Omental fat pad (tissue), 4 donors: Measurements from ENCODE around the gene ZNF593OS. TPM values are rescaled to one million over a fixed set of nuclear protein-coding genes. Genes with fewer than 3 reads are reported as not detected.

Experiments
- ATAC-seq: fragments of 150-250 bp; one replicate; pipeline ENCODE4 v1.9.1; 2016; ENCODE audit warnings: mild to moderate bottlenecking, moderate library complexity; ENCODE audit not compliant: low FRiP score
- DNase-seq: peaks from one replicate; pipeline ENCODE4 v3.0.0-alpha.2; 2019; ENCODE audit warnings: low spot score
- total RNA-seq, 4 donors: library from RNA; depleted of rRNA; stranded (reverse); fragments of >200 nt; gene quantifications; one replicate each; pipeline ENCODE4 v1.1.0, GENCODE V29; 2016
- TF ChIP-seq, protein P1 (sequence below), 3 donors: fragments of 450-650 bp; IDR thresholded peaks; one replicate each; pipeline ENCODE4 v1.5.1; 2016 to 2017; ENCODE audit warnings: antibody characterized with exemption in 3 of 3, mild to moderate bottlenecking in 3 of 3, moderate library complexity in 2 of 3

Gene ZNF593OS
- total RNA-seq, 4 donors from 2014 or later = not detected

- DNase-seq = no peak
- TF ChIP-seq, protein P1, sequence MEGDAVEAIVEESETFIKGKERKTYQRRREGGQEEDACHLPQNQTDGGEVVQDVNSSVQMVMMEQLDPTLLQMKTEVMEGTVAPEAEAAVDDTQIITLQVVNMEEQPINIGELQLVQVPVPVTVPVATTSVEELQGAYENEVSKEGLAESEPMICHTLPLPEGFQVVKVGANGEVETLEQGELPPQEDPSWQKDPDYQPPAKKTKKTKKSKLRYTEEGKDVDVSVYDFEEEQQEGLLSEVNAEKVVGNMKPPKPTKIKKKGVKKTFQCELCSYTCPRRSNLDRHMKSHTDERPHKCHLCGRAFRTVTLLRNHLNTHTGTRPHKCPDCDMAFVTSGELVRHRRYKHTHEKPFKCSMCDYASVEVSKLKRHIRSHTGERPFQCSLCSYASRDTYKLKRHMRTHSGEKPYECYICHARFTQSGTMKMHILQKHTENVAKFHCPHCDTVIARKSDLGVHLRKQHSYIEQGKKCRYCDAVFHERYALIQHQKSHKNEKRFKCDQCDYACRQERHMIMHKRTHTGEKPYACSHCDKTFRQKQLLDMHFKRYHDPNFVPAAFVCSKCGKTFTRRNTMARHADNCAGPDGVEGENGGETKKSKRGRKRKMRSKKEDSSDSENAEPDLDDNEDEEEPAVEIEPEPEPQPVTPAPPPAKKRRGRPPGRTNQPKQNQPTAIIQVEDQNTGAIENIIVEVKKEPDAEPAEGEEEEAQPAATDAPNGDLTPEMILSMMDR (IDR thresholded peaks at IDR 0.05) = no peak
- no peak for ATAC-seq
Observed at GRCh38 chr1:26148887-26149286, 22.7 kb downstream of the ZNF593OS start.

- TF ChIP-seq, protein P1 (IDR thresholded peaks at IDR 0.05) = no peak
- DNase-seq (no peak), ATAC-seq (no peak)
Observed at GRCh38 chr1:26145960-26146294, 25.7 kb downstream of the ZNF593OS start.

DNA sequence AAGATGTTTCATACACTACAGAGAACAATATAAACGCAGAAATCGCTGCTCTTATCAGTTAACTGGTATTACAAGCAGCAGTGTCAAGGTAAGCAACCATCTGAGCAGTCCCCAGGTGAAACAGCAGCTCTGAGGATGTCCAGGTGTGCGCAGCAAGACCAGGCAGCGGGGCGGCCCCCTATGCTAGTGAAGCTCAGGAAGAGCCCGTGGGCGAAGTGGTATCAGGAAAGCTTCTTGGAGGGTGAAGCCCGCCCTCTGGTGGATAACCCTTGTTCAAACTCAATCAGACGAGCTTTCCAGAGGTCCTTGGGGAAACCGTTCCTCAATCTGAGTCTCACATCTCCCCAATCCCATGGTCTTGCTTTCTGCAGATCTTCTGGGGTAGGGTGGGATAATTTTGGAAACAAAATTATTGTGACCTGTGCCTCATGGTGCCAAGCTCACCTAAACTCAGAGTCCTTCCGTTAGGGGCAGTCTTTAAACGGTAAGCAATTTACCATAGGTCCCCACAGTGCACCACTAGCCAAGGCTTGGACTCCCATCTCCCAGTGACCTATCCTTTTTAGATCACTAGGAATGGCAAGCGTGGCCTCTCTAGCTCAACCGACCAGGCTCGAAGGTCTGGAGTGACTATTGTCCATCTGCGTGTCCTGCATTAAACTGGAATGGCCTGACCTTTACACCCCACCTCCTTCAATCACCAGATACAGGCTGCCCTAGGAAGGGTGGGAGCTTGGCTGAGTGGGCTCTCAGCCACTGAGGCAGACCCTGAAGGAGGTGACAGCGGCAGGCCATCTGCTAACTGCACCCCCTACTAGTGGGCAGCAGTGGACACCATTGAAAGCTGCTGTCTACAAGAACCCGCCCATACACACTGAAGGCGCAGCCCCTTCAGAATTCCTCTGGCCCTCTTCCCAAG is 26.3 kb downstream of the ZNF593OS start:
- TF ChIP-seq, protein P1 (IDR thresholded peaks at IDR 0.05) = no peak
- DNase-seq (peak; percentile 65), ATAC-seq (peak; percentile 91)

DNA sequence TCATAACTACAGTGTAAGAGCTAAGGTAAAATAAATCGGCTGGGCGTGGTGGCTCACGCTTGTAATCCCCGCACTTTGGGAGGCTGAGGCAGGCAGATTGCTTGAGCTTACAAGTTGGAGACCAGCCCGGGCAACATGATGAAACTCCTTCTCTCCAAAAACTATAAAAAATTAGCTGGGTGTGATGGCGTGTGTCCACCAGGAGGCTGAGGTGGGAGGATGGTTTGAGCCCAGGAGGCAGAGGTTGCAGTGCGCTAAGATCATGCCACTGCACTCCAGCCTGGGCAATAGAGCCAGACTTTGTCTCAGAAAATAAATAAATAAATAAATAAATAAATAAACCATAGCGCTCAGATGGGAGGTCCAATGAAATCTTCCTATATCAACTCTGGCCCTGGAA is 29.5 kb downstream of the ZNF593OS start:
- TF ChIP-seq, protein P1 (IDR thresholded peaks at IDR 0.05) = no peak
- DNase-seq = no peak
- no peak for ATAC-seq

- no peak for DNase-seq
- TF ChIP-seq, protein P1 (IDR thresholded peaks at IDR 0.05) = no peak
- no peak for ATAC-seq
Observed at GRCh38 chr1:26138974-26139558, 32.6 kb downstream of the ZNF593OS start.

DNA sequence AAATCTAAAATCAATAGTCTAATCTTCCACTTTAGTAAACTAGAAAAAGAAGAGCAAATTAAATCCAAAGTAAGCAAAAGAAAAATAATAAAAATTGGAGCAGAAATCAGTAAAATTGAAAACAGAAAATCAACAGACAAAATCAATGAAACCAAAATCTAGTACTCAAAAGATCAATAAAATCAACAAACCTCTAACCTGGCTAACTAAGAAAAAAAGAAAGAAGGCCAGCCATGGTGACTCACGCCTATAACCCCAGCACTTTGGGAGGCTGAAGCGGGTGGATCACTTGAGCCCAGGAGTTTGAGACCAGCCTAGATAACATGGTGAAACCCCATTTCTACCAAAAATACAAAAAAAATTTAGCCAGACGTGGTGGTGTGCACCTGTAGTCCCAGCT is 37.2 kb downstream of the ZNF593OS start:
- ATAC-seq (no peak), DNase-seq (no peak)
- TF ChIP-seq, protein P1 (IDR thresholded peaks at IDR 0.05) = no peak

DNA sequence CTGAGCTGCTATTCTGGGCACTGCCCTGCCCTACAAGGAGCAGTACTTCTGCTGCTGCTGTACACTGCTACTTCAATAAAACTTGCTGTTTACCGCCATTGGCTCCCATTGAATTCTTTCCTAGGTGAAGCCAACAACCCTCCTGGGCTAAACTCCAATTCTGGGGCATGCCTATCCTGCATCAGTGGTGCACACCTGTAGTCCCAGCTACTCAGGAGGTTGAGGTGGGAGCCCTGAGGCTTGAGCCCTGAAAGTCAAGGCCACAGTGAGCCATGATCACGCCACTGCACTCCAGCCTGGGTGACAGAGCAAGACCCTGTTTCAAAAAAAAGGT is 38.8 kb downstream of the ZNF593OS start:
- DNase-seq (no peak), ATAC-seq (no peak)
- TF ChIP-seq, protein P1 (IDR thresholded peaks at IDR 0.05) = no peak
